CD4-positive, alpha-beta T cell treated with Interleukin-4 for 1 hour (primary cell): Measurements from ENCODE around the gene PTN.
"Not testable (repeated sequence)": the region's sequence is repeated elsewhere in the genome, so short reads cannot be mapped to it uniquely, and the experiment has no call there.

Source experiments
- DNase-seq, 2 donors: peaks; one replicate each; pipeline ENCODE4 v3.0.0-alpha.2; 2020 to 2022

The PTN gene

GRCh38 chr7:137262599-137262998, 80.9 kb downstream of the PTN start:
- DNase-seq: no peak

GRCh38 chr7:137258552-137258951, 85.0 kb downstream of the PTN start:
- DNase-seq: no peak

- DNase-seq: no peak
Observed at GRCh38 chr7:137254766-137255165, 88.8 kb downstream of the PTN start.

GRCh38 chr7:137245890-137246289, 97.6 kb downstream of the PTN start:
- DNase-seq: no peak

- no peak for DNase-seq
Observed at GRCh38 chr7:137245186-137245585, 98.3 kb downstream of the PTN start.

GRCh38 chr7:137243741-137244140, 99.8 kb downstream of the PTN start:
- DNase-seq: no peak

- no peak for DNase-seq
Observed at GRCh38 chr7:137242616-137243015, 100.9 kb downstream of the PTN start.

GRCh38 chr7:137241655-137242360, 101.7 kb downstream of the PTN start:
- no peak for DNase-seq

- not testable (repeated sequence) for DNase-seq
Observed at GRCh38 chr7:137239186-137239585, 104.3 kb downstream of the PTN start.

- no peak for DNase-seq
Observed at GRCh38 chr7:137235434-137235833, 108.1 kb downstream of the PTN start.

GRCh38 chr7:137231167-137231566, 112.4 kb downstream of the PTN start:
- no peak for DNase-seq

GRCh38 chr7:137221467-137221866, 122.1 kb downstream of the PTN start:
- no peak for DNase-seq

GRCh38 chr7:137213744-137214143, 129.8 kb downstream of the PTN start:
- DNase-seq: no peak

- DNase-seq: no peak
Observed at GRCh38 chr7:137209151-137209817, 134.2 kb downstream of the PTN start.

- no peak for DNase-seq
Observed at GRCh38 chr7:137206770-137207169, 136.8 kb downstream of the PTN start.

GRCh38 chr7:137204246-137204645, 139.3 kb downstream of the PTN start:
- no peak for DNase-seq

- no peak for DNase-seq
Observed at GRCh38 chr7:137203351-137203750, 140.2 kb downstream of the PTN start.

- DNase-seq: no peak
Observed at GRCh38 chr7:137196648-137197047, 146.9 kb downstream of the PTN start.

- no peak for DNase-seq
Observed at GRCh38 chr7:137195996-137196395, 147.5 kb downstream of the PTN start.

GRCh38 chr7:137181619-137182018, 161.9 kb downstream of the PTN start:
- DNase-seq: not testable (repeated sequence)
